HG03571 (cell line): Measurements from ENCODE around the gene FBXW11.

Source experiments
- ATAC-seq: cut with Tn5 transposase; IDR thresholded peaks from one replicate; pipeline ENCODE4 v1.9.1; 2021; ENCODE audit not compliant: unreplicated experiment

FBXW11 gene

GRCh38 chr5:172006321-172007174, at the start of gene FBXW11:
TSS of gene FBXW11 (minus strand) at chr5:172006638. CDS start at chr5:172006502, 136 bp downstream.
- peak; percentile 76 for ATAC-seq

GRCh38 chr5:172055996-172056395, 49.6 kb upstream of the FBXW11 start:
- ATAC-seq, result no peak

DNA sequence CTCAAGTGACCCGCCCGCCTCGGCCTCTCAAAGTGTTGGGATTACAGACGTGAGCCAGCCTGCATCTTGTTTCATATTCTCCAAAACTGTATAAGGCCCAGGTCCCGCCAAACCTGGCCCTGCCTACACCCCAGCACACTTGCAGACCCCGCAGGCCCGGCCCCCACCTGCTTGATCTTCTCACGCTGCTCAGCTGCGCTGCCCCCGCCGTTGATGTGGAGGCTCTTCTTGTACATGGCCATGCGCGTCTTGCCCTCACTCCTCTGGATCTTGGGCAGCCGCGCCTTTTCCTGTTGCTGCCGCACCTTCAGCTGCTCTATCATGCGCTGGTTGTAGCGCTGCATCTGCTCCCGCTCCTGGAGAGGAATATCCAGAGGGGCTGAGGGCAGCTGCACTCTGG, 49.0 kb upstream of the FBXW11 start:
- ATAC-seq, result no peak

- no peak for ATAC-seq
Measured at GRCh38 chr5:172054611-172055153, 48.2 kb upstream of the FBXW11 start.

DNA sequence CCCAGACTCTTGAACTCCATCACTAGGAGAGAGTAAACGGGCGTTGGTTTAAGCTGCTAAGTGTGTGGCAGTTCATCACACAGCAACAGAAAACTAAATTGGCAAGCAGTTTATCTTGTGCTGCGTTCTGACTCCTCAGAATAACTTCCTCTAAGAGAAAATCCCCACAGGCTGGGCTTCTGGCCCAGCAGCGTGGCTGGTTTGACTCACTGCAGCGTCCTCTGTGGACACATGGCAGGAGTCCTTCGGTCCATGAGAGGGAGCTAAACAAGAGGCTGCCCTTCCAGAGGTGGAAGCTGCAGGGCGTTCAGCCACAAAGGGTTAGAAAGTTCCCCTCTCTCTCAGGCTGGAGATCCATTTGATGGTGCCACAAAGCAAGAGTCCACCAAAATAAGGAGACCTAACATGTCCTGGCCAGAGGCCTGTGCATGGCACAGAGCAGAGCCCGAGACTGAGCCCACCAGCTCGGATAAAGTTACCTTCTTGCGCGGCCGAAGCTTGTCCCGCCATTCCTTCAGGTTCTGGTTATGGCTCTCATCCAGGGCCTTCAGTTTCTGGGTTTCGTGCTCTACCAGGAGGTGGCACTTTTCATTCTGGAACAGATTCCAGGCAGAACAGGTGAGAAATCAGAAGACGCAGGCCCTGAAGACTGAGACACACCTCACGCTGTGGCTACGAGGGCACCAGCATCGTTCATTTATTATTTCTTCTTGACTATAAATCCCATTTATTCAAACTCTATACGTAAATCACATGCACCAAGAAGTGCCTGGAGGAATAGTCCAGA, 46.2 kb upstream of the FBXW11 start:
- ATAC-seq, result no peak

GRCh38 chr5:172051643-172052339, 45.4 kb upstream of the FBXW11 start:
- ATAC-seq, result no peak

GRCh38 chr5:172050080-172050479, 43.6 kb upstream of the FBXW11 start:
- no peak for ATAC-seq

DNA sequence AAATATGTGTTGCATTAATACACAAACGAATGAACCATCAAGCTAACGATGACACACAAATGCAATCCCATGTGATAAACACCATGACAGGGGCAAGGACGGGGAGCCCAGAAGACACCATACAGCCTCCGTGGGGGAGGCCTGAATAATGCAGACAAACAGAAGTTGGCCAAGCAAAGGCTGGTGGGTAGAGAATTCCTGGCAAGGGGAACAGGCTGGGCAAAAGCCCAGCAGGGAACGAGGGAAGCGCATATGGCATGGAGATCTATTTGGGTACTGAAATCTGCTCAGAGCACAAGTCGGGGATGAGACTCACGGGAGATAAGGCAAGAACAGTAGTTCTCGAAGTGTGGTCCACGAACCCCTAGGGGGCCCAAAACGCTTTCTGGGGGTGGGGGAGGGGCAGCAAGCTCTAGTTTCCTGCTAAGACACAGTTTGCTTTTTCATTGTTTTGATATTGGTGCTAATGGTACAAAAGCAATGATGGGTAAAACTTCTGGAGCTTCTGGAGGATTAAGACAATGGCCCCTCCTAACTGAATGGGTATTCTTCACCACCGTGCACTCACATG, 42.9 kb upstream of the FBXW11 start:
- ATAC-seq, result no peak

GRCh38 chr5:172048539-172049101, 42.2 kb upstream of the FBXW11 start:
- ATAC-seq, result no peak

GRCh38 chr5:172048170-172048422, 41.7 kb upstream of the FBXW11 start:
- no peak for ATAC-seq

- ATAC-seq, result no peak
Measured at GRCh38 chr5:172046593-172046992, 40.2 kb upstream of the FBXW11 start.

- no peak for ATAC-seq
Measured at GRCh38 chr5:172045315-172045632, 38.8 kb upstream of the FBXW11 start.

DNA sequence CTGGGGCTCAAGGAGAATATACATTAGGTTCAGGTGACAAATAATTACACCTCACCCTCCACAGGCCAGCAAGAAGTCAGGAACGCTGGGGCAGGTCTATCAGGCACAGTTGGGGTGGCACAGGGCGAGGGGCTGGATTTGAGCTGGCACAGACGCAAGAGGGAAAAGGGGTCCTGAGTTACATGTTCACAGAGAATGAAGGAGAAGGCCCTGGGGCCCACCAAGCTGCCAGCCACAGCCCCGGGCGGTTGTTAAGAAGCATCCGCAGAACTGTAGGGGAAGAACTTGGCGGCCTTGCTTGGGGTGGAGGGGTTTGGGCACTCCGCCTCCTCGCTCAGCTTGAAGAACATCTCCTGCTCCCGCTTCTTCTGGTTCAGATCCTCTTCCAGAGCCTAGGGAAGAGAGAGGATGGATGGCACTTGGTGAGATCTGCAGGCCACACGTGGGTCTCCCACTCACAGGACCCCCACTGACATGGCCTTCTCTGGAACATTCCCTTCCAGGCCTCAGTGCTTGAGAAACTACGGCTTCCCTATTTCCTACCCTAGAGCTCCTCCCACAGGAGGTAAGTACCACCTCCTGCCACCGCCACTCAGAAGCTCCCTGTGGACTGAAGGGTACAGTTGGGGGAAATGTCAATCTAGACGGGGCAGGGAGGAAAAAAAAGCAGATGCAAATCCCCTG, 38.3 kb upstream of the FBXW11 start:
- no peak for ATAC-seq

GRCh38 chr5:172043865-172044264, 37.4 kb upstream of the FBXW11 start:
- no peak for ATAC-seq

DNA sequence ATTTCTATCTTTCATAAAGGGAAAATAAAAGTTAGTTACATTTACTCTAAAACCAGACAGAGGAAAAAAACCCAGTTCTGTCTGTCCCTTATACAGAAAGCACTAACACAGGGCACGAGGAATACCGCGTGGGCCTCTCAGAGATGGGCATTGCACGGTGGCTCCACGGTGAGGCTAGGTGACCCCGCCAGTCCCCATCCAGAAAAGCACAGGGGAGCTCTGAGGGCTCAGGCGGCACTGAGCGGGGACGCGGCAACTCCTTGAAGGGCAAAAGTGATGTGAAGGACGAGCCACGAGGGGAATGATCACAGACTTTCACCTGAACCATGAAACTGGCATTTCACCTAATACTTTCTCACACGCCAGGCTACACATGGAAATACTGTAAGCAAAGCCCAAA, 35.7 kb upstream of the FBXW11 start:
- ATAC-seq, result no peak

DNA sequence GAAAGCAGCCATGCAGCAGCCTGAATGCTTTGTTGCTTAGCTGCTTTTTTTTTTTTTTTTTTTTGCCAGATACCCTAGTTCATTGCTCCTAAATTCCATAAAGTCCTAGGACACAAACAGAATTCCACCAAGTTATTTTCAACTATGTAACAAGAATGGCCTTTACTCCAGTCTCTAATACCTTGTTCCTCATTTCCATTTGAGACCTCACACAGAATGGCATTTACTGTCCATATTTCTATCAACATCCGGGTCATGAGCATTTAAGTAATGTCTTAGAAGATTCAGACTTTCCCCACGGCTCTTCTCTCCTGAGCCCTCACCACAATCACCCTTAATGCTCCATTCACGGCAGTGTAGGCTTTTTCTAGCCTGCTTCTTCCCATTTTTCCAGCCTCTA, 31.7 kb upstream of the FBXW11 start:
- no peak for ATAC-seq

DNA sequence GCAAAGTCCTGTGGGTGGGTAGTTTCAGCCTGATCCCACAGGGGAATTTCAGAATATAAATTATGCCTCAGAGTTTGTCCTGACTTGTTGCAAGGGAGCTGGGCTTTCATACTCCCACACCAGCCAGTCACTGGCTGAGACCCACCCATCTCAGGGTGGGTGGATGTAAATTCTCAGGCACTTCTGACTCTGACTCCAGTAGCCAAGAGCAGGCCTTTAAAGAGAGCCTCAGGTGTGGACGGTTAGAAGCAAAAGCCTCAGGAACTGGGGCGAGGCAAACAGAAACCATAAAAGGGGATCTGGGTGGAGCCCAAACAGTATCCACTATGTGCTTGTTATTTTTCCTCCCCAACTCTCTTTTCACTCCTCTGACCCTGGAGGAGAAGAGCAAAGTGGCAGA, 28.6 kb upstream of the FBXW11 start:
- no peak for ATAC-seq

- no peak for ATAC-seq
Measured at GRCh38 chr5:172031894-172032461, 25.5 kb upstream of the FBXW11 start.

DNA sequence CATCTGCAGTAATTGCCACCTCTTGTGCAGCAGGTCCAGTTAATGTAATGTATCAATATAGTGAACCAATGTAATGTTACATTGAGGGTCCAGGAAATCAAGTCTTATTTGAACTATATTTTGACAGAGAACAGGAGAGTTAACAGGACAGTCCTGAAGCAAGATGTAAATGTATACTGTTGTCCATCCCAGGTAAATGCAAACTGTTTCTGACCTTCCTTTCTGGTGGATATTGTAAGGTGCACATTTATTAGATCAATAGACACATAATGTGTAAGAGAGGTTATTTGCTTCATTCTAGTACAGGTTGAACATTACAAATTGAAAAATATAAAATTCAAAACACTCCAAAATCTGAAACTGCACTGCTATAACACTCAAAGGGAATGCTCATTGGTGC, 23.4 kb upstream of the FBXW11 start:
- ATAC-seq, result no peak

GRCh38 chr5:172028167-172028566, 21.7 kb upstream of the FBXW11 start:
- no peak for ATAC-seq
